Choroid plexus epithelial cell (primary cell): Measurements from ENCODE around the gene UBA3.

Experiments
- DNase-seq: peaks from one replicate; pipeline ENCODE4 v3.0.0-alpha.2; 2010; ENCODE audit warnings: low read depth
- H3K4me3 ChIP-seq: 2 replicates; pipeline ENCODE4 v1.5.1; 2011; ENCODE audit warnings: low read depth, mild to moderate bottlenecking, control low read depth, low read length, moderate library complexity
- CTCF ChIP-seq: conservative IDR thresholded peaks from 2 replicates; pipeline ENCODE4 v1.5.1; 2011; ENCODE audit warnings: low read depth, mild to moderate bottlenecking, control low read depth, inconsistent platforms, low read length, moderate library complexity

UBA3 gene

GRCh38 chr3:69085168-69085832 is 5.1 kb upstream of the UBA3 start:
- no peak for TF ChIP-seq CTCF
- H3K4me3 ChIP-seq: peak overlapping the region; percentile 85
- DNase-seq: peak; percentile 26

DNA sequence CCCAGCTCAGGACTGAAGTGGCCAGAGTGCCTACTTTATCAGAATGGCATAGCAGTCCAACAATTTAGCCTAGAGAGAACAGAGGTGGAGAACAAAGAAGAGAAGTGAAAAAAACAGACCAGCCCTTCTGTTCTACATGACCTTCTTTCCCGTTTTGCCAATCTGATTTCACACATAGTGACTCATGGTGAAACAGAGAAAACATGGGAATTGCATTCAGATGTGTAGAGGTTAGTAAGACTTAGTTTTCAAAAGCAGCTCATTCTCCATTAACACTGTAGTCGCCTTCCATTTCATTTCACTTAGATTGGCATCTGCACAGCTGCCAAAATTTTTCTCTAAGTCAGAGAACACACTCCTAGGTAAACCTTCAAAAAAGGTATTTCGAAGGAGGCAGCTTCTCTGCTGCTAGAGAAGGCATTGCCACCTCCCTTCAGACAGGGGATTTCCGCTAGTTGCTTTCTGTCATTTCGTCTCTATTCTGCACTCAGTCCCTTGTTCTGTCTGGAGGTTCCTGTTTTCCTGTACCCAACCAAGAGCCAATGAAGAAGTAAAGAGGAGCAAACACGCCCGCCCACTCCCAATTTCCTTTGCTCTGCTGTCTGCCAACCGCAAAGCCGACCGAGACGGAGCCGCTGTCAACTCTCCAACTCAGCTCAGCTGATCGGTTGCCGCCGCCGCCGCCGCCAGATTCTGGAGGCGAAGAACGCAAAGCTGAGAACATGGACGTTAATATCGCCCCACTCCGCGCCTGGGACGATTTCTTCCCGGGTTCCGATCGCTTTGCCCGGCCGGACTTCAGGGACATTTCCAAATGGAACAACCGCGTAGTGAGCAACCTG is 4.4 kb upstream of the UBA3 start, which contains the start of gene ARL6IP5:
TSS of gene ARL6IP5 (plus strand) at position 612 of the 842 bp plus-strand sequence. CDS start at position 723, 111 bp downstream.
- DNase-seq: peak; percentile 97
- peak within 1 kb of the TSS; percentile 85 for H3K4me3 ChIP-seq
- TF ChIP-seq CTCF: no peak

DNA sequence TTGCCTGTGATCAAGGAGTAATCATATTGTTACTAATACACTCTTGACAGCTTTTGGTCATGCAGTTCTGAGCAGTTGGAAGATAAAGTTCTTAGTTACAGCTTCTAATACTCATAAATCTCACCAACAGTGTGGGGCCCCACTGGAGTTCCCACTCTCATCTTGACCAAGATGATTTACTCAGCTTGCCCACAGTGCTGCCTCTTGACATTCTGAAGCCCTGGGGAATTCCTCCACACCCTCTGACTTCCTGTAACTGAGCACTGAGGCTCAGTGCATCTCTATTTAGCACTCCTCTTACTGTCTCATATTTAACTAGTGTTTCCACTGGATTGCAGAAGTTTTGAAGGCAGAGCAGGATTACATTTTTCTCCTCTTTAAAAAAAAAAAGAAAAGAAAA is 2.6 kb upstream of the UBA3 start:
- peak; percentile 96 for DNase-seq
- no peak overlapping the region for H3K4me3 ChIP-seq
- no peak for TF ChIP-seq CTCF

DNA sequence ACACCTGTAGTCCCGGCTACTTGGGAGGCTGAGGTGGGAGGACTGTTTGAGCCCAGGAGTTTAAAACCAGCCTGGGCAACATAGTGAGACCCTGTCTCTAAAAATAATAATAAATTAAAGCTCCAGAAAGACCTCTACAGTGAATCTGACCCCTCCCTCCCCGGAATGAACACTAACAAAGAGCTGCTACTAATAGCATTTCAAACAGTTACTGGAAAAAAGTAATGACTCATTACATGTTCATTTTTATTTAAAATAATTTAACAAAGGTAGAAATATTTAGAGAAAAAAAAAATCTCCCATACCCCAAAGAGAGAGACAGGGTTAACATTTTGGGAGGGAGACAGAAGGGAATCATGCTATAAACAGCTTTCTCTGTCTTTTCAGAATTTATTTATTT is 2.2 kb upstream of the UBA3 start:
- peak; percentile 25 for DNase-seq
- H3K4me3 ChIP-seq: no peak overlapping the region
- TF ChIP-seq CTCF: no peak

DNA sequence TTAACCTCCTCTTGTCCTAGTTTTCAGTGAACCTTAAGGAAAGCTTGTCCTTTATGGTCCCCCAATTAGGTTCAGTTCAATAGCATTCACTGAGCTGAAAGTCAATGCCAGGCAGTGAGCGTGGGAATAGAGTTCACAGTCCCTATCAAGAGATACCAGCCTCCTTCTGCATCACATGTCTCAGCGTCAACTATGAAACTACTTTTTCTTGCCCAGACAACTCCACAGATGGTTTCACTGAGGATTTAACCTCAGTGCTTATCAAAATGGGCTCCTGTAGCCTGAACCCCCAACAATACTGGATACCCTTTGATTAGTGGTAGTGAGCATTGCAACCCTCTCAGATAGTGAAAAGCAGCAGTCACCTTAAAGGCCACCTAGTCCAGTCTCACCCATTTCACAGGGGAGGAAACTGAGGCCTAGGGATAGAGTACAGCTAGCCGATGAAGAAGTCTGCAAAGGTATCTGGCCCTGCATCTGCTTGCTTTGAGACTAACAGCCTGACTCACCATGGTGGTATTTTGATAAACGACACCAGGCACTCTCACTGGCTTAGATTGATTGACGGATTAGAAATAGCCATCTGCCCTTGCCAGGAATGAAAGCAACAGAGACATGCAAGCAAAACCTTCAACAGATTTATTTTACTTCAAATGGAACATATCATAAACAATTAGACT is 1.6 kb upstream of the UBA3 start:
- no peak overlapping the region for H3K4me3 ChIP-seq

More for the DNA sequence above, 1.6 kb upstream of the UBA3 start:
- TF ChIP-seq CTCF: no peak
- DNase-seq: peak; percentile 56
